ENCODE data around the gene TLR2. TPM values are rescaled to one million over a fixed set of nuclear protein-coding genes. Genes with fewer than 3 reads are reported as not detected.

TLR2 gene
- total and polyA plus RNA-seq, 7 donors: 4.3 to 25.0 (median 10.2) TPM

GRCh38 chr4:153638999-153639398, 45.1 kb upstream of the TLR2 start:
- intact Hi-C loops (cut with DNase I): no loop called here

GRCh38 chr4:153639833-153640802, 44.0 kb upstream of the TLR2 start:
- H3K4me3 ChIP-seq: no peak overlapping the region
- WGBS, 2 donors: 85 to 92% methylated on average over 23 of the region's 23 CpGs
- DNase-seq: no peak
- peaks cover 0 to 21% (median 8%) of the 10 kb centered on the region in 4 donors for H3K36me3 ChIP-seq
- no peak overlapping the region for H3K27ac ChIP-seq
- H3K4me1 ChIP-seq: no peaks in the 10 kb centered on the region
- TF ChIP-seq POLR2AphosphoS5 (IDR thresholded peaks at IDR 0.05): no peak
- TF ChIP-seq POLR2A (IDR thresholded peaks at IDR 0.05): no peak
- TF ChIP-seq, protein P1, sequence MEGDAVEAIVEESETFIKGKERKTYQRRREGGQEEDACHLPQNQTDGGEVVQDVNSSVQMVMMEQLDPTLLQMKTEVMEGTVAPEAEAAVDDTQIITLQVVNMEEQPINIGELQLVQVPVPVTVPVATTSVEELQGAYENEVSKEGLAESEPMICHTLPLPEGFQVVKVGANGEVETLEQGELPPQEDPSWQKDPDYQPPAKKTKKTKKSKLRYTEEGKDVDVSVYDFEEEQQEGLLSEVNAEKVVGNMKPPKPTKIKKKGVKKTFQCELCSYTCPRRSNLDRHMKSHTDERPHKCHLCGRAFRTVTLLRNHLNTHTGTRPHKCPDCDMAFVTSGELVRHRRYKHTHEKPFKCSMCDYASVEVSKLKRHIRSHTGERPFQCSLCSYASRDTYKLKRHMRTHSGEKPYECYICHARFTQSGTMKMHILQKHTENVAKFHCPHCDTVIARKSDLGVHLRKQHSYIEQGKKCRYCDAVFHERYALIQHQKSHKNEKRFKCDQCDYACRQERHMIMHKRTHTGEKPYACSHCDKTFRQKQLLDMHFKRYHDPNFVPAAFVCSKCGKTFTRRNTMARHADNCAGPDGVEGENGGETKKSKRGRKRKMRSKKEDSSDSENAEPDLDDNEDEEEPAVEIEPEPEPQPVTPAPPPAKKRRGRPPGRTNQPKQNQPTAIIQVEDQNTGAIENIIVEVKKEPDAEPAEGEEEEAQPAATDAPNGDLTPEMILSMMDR (IDR thresholded peaks at IDR 0.05): no peak
- no peak for TF ChIP-seq EP300 (IDR thresholded peaks at IDR 0.05)
- intact Hi-C loops (cut with DNase I): loop anchor here (10.0 kb wide), 1 partner anchor 65 kb away; no protein-coding TSS in a partner anchor
- peaks cover 0 to under 1% (median 0%) of the 10 kb centered on the region in 4 donors for H3K9me3 ChIP-seq
- no peaks in the 10 kb centered on the region for H3K27me3 ChIP-seq

More at GRCh38 chr4:153638999-153639398, 45.1 kb upstream of the TLR2 start:
- H3K4me3 ChIP-seq: no peak overlapping the region
- no peak overlapping the region for H3K27ac ChIP-seq
- TF ChIP-seq POLR2A (IDR thresholded peaks at IDR 0.05): no peak
- no peak for TF ChIP-seq POLR2AphosphoS5 (IDR thresholded peaks at IDR 0.05)
- no peak for TF ChIP-seq EP300 (IDR thresholded peaks at IDR 0.05)
- TF ChIP-seq, protein P1 (IDR thresholded peaks at IDR 0.05): no peak
- H3K9me3 ChIP-seq: no peaks in the 10 kb centered on the region
- peaks cover 0 to 32% (median 16%) of the 10 kb centered on the region in 4 donors for H3K36me3 ChIP-seq
- H3K4me1 ChIP-seq: no peaks in the 10 kb centered on the region
- 78 to 96% methylated on average over 3 of the region's 3 CpGs for WGBS, 2 donors
- no peaks in the 10 kb centered on the region for H3K27me3 ChIP-seq
- no peak for DNase-seq

DNA sequence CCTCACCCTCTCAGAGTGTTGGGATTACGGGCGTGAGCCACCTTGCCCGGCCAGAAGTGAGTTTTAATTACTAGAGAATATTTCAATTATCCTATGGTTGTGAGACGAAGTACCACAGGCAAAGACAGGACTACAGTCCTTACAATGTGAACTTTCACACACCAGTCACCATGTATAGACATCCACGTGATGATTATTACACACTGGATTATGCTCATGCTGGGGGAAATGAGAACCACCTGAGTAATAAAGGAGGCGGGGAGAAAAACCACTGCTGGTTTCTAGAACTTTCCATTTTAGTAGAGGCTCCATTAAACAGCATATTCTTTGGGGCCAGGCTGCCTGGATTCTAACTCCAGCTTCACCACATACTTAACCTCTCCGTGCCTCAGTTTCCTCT, 42.5 kb upstream of the TLR2 start:
- H3K4me3 ChIP-seq: no peak overlapping the region
- H3K9me3 ChIP-seq: peaks cover 0 to 2% (median 0%) of the 10 kb centered on the region in 4 donors
- intact Hi-C loops (cut with DNase I): loop anchor here (10.0 kb wide), 1 partner anchor 67 kb away; no protein-coding TSS in a partner anchor
- DNase-seq: no peak
- no peaks in the 10 kb centered on the region for H3K4me1 ChIP-seq
- WGBS, 2 donors: 69 to 85% methylated on average over 7 of the region's 7 CpGs
- H3K36me3 ChIP-seq: peaks cover 0 to 7% (median under 1%) of the 10 kb centered on the region in 4 donors
- no peak overlapping the region for H3K27ac ChIP-seq
- no peaks in the 10 kb centered on the region for H3K27me3 ChIP-seq
- TF ChIP-seq EP300 (IDR thresholded peaks at IDR 0.05): no peak

- no peak for TF ChIP-seq POLR2A (IDR thresholded peaks at IDR 0.05)
- TF ChIP-seq, protein P1 (IDR thresholded peaks at IDR 0.05): peak; percentile 28 to 47 (median 38)
- Histone ChIP-seq H3K27ac (no peak overlapping the region), H3K36me3 (no peaks in the 10 kb centered on the region), H3K9me3 (peaks cover 0 to 2% (median 0%) of the 10 kb centered on the region in 4 donors), H3K27me3 (no peaks in the 10 kb centered on the region), H3K4me3 (no peak overlapping the region), H3K4me1 (no peaks in the 10 kb centered on the region)
- 75 to 81% methylated on average over 9 of the region's 9 CpGs for WGBS, 2 donors
- no peak for DNase-seq
- intact Hi-C loops (cut with DNase I): loop anchor here (2.0 to 10.0 kb wide), 2 partner anchors 69 to 299 kb away; partner anchors contain the start of gene MND1
Observed at GRCh38 chr4:153643406-153644383, 40.4 kb upstream of the TLR2 start.
